ENCODE results near the gene PABPN1.

- peak; percentile 93 for TF ChIP-seq CTCF (conservative IDR thresholded peaks at IDR 0.05)
- no peak for TF ChIP-seq ZFX (IDR thresholded peaks at IDR 0.05)
Measured at GRCh38 chr14:23301288-23301968, 19.8 kb upstream of the PABPN1 start.
